Activated CD8-positive, alpha-beta T cell treated with anti-CD3 and anti-CD28 coated beads for 36 hours (primary cell): ENCODE data around the gene CCDC60. TPM values are rescaled to one million over a fixed set of nuclear protein-coding genes. Genes with fewer than 3 reads are reported as not detected.

Experiments used
- ATAC-seq: fragments of 200-7000 bp; cut with Tn5 transposase; one replicate; pipeline ENCODE4 v1.10.0; 2021; ENCODE audit warnings: mild to moderate bottlenecking, moderate library complexity
- CTCF ChIA-PET: fragments of 350-600 bp; sonication (Branson Sonifier 250); formaldehyde crosslinking; loops from one replicate; lab custom pipeline; 2021; ENCODE audit warnings: antibody characterized with exemption; lab: Charles Lee
- POLR2A ChIA-PET: fragments of 350-600 bp; sonication (Branson Sonifier 250); formaldehyde crosslinking; loops from one replicate; lab custom pipeline; 2021; ENCODE audit warnings: antibody characterized with exemption; lab: Charles Lee
- DNase-seq: peaks from one replicate; pipeline ENCODE4 v3.0.0-alpha.2; 2020
- H3K27ac Mint-ChIP-seq: one replicate; pipeline ENCODE4 v1.8.0; 2021; ENCODE audit warnings: mild to moderate bottlenecking, mixed read lengths
- H3K27me3 Mint-ChIP-seq: one replicate; pipeline ENCODE4 v1.8.0; 2021; ENCODE audit warnings: mixed read lengths
- H3K36me3 Mint-ChIP-seq: one replicate; pipeline ENCODE4 v1.8.0; 2021; ENCODE audit warnings: low read depth, mixed read lengths
- H3K4me1 Mint-ChIP-seq: one replicate; pipeline ENCODE4 v1.8.0; 2021; ENCODE audit warnings: low read depth, mixed read lengths
- H3K4me3 Mint-ChIP-seq: one replicate; pipeline ENCODE4 v1.8.0; 2021; ENCODE audit warnings: mild to moderate bottlenecking, moderate library complexity, mixed read lengths
- H3K9me3 Mint-ChIP-seq: one replicate; pipeline ENCODE4 v1.8.0; 2021; ENCODE audit warnings: mixed read lengths
- CTCF ChIP-seq: fragments of 200-600 bp; IDR thresholded peaks from one replicate; pipeline ENCODE4 v1.8.0; 2022; ENCODE audit warnings: antibody characterized with exemption, mild to moderate bottlenecking
- intact Hi-C: fragments of 100-400 bp; cut with micrococcal nuclease; formaldehyde crosslinking; loops from one replicate; pipeline ENCODE4 v1.10.0; 2022
- total RNA-seq, 2 experiments: library from RNA; stranded (reverse); gene quantifications; one replicate each; pipeline ENCODE4 v1.2.3, GENCODE V29; 2021

CCDC60 gene
- not detected for total RNA-seq

- no peak for TF ChIP-seq CTCF
- intact Hi-C loops = no loop called here
- Mint-ChIP-seq H3K4me1 (no peaks in the 10 kb centered on the region), H3K4me3 (no peak within 1 kb of the TSS), H3K36me3 (no peaks in the 10 kb centered on the region), H3K27me3 (peaks cover 13% of the 10 kb centered on the region), H3K27ac (no peak within 1 kb of the TSS), H3K9me3 (no peaks in the 10 kb centered on the region)
- no peak for ATAC-seq
- peak; percentile 1 for DNase-seq
- POLR2A ChIA-PET = no interaction called here
- CTCF ChIA-PET = no interaction called here
These were observed at the start of gene CCDC60 for GRCh38 chr12:119334430-119335170. Gene CCDC60 (plus strand): TSS chr12:119334729. CDS start chr12:119335177, 448 bp downstream.

- Mint-ChIP-seq H3K9me3 (no peaks in the 10 kb centered on the region), H3K36me3 (no peaks in the 10 kb centered on the region), H3K4me3 (no peak overlapping the region), H3K27ac (no peak overlapping the region), H3K4me1 (no peaks in the 10 kb centered on the region), H3K27me3 (peaks cover 5% of the 10 kb centered on the region)
- ChIA-PET CTCF (no interaction called here), POLR2A (no interaction called here)
- ATAC-seq (no peak), DNase-seq (no peak)
- intact Hi-C loops = no loop called here
- no peak for TF ChIP-seq CTCF
These were observed 46.0 kb upstream of the CCDC60 start for GRCh38 chr12:119288576-119288975.

GRCh38 chr12:119292893-119293630, 41.5 kb upstream of the CCDC60 start:
- no peak for TF ChIP-seq CTCF
- ATAC-seq = no peak
- H3K4me1 Mint-ChIP-seq = no peaks in the 10 kb centered on the region
- H3K9me3 Mint-ChIP-seq = no peaks in the 10 kb centered on the region
- H3K4me3 Mint-ChIP-seq = no peak overlapping the region
- intact Hi-C loops = no loop called here
- CTCF ChIA-PET = interaction anchor here (0.6 kb wide), 1 partner anchor 252 kb away, joined by 3 read pairs; no protein-coding TSS in a partner anchor
- POLR2A ChIA-PET = no interaction called here
- no peak for DNase-seq
- no peaks in the 10 kb centered on the region for H3K36me3 Mint-ChIP-seq
- no peak overlapping the region for H3K27ac Mint-ChIP-seq
- peaks cover 3% of the 10 kb centered on the region for H3K27me3 Mint-ChIP-seq

- DNase-seq (no peak), ATAC-seq (no peak)
- Mint-ChIP-seq H3K27me3 (no peaks in the 10 kb centered on the region), H3K36me3 (no peaks in the 10 kb centered on the region), H3K4me1 (no peaks in the 10 kb centered on the region), H3K27ac (no peak overlapping the region), H3K4me3 (no peak overlapping the region), H3K9me3 (no peaks in the 10 kb centered on the region)
- ChIA-PET CTCF (no interaction called here), POLR2A (no interaction called here)
- intact Hi-C loops = no loop called here
- TF ChIP-seq CTCF = no peak
These were observed 40.3 kb upstream of the CCDC60 start for GRCh38 chr12:119294211-119294610.

GRCh38 chr12:119296535-119296934, 38.0 kb upstream of the CCDC60 start:
- Mint-ChIP-seq H3K4me3 (no peak overlapping the region), H3K27ac (no peak overlapping the region), H3K9me3 (no peaks in the 10 kb centered on the region), H3K36me3 (no peaks in the 10 kb centered on the region), H3K27me3 (no peaks in the 10 kb centered on the region), H3K4me1 (no peaks in the 10 kb centered on the region)
- intact Hi-C loops = no loop called here
- ChIA-PET POLR2A (no interaction called here), CTCF (no interaction called here)
- ATAC-seq (no peak), DNase-seq (no peak)
- TF ChIP-seq CTCF = no peak
